ENCODE measurements around the gene CAMKK1.

CAMKK1 gene

DNA sequence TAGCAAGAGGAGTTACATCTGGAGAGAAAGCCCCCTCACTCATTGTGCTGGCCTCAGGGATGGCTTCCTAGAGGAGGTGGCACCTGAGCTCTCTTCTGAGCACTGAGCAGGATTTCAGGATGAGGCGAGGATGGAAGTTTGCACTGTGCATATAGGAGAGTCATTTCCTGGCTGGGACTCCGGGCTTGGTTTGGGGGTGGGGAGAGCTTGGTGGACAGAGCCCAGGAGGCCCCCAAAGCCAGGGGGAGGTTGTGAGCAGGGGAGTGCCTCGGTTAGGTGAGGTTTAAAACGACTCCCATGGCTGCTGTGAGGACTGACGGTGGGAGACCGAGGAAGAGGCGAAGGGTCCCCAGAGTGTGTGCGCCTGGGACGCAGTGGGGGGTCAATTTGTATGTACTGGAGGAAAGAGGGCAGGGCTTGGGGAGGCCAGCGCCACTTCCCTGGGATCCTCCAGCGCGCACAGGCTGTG, 1.2 kb downstream of the CAMKK1 start:
- peaks cover 15% of the 10 kb centered on the region for H4K20me1 ChIP-seq (ENCODE audit: insufficient read depth, low read length)
- H3K4me3 ChIP-seq (ENCODE audit: low read depth in 1 of 2, low read length in 2 of 2) = peak overlapping the region in 1 of 2 experiments; percentile 71; a peak in 2 of 4 replicates
- no peak for TF ChIP-seq EZH2 (IDR thresholded peaks at IDR 0.05; ENCODE audit: borderline replicate concordance, low read depth, low read length, severe bottlenecking)
- TF ChIP-seq, protein P1, sequence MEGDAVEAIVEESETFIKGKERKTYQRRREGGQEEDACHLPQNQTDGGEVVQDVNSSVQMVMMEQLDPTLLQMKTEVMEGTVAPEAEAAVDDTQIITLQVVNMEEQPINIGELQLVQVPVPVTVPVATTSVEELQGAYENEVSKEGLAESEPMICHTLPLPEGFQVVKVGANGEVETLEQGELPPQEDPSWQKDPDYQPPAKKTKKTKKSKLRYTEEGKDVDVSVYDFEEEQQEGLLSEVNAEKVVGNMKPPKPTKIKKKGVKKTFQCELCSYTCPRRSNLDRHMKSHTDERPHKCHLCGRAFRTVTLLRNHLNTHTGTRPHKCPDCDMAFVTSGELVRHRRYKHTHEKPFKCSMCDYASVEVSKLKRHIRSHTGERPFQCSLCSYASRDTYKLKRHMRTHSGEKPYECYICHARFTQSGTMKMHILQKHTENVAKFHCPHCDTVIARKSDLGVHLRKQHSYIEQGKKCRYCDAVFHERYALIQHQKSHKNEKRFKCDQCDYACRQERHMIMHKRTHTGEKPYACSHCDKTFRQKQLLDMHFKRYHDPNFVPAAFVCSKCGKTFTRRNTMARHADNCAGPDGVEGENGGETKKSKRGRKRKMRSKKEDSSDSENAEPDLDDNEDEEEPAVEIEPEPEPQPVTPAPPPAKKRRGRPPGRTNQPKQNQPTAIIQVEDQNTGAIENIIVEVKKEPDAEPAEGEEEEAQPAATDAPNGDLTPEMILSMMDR (IDR thresholded peaks at IDR 0.05; ENCODE audit: borderline replicate concordance, extremely low read depth, low read length, poor library complexity, severe bottlenecking) = no peak
- peaks cover 22% of the 10 kb centered on the region for H3K4me1 ChIP-seq (ENCODE audit: insufficient read depth, low read length)
- H3K36me3 ChIP-seq (ENCODE audit: insufficient read depth, low read length) = no peaks in the 10 kb centered on the region
- H2AFZ ChIP-seq (ENCODE audit: low read depth, low read length) = no peak overlapping the region
- H3K9me3 ChIP-seq (ENCODE audit: insufficient read depth, low read length, severe bottlenecking) = no peaks in the 10 kb centered on the region
- no peaks in the 10 kb centered on the region for H3K27me3 ChIP-seq (ENCODE audit: insufficient read depth, low read length, poor library complexity)
- no peaks in the 10 kb centered on the region for H3K79me2 ChIP-seq (ENCODE audit: insufficient read depth, low read length)
- H3K4me2 ChIP-seq (ENCODE audit: insufficient read depth, low read length) = peak overlapping the region; percentile 98
- H3K9ac ChIP-seq (ENCODE audit: low read depth, low read length) = peak overlapping the region; percentile 57; the same call in 1 of the 2 replicates
- no peak overlapping the region for H3K27ac ChIP-seq (ENCODE audit: low read length)
- ATAC-seq (ENCODE audit: insufficient read depth, low read depth) (no peak), DNase-seq (no peak)

DNA sequence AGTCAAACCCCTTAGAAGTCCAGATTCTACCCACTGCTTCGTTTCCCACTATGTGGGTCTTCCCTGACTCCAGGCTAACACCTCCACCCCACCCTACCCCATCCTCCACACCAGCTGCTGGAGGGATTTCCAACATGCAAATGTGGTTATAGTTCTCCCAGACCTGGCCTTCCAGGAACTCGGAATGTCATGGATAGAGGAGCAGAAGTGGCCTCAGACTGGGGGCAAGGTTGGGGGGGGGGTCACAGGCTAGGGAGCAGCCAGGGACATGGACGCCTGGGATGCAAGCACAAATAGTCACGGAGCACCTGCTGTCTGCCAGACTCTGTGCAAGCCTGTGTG, 2.0 kb downstream of the CAMKK1 start:
- DNase-seq = no peak
- H3K4me2 ChIP-seq (ENCODE audit: insufficient read depth, low read length) = no peak overlapping the region
- H3K4me3 ChIP-seq (ENCODE audit: low read depth in 1 of 2, low read length in 2 of 2) = no peak overlapping the region
- H2AFZ ChIP-seq (ENCODE audit: low read depth, low read length) = no peak overlapping the region
- H3K27ac ChIP-seq (ENCODE audit: low read length) = no peak overlapping the region
- no peak for ATAC-seq (ENCODE audit: insufficient read depth, low read depth)
- peaks cover 22% of the 10 kb centered on the region for H3K4me1 ChIP-seq (ENCODE audit: insufficient read depth, low read length)
- TF ChIP-seq, protein P1 (IDR thresholded peaks at IDR 0.05; ENCODE audit: borderline replicate concordance, extremely low read depth, low read length, poor library complexity, severe bottlenecking) = no peak
- TF ChIP-seq EZH2 (IDR thresholded peaks at IDR 0.05; ENCODE audit: borderline replicate concordance, low read depth, low read length, severe bottlenecking) = no peak
- no peak overlapping the region for H3K9ac ChIP-seq (ENCODE audit: low read depth, low read length)
- peaks cover 18% of the 10 kb centered on the region for H4K20me1 ChIP-seq (ENCODE audit: insufficient read depth, low read length)
- no peaks in the 10 kb centered on the region for H3K36me3 ChIP-seq (ENCODE audit: insufficient read depth, low read length)
- no peaks in the 10 kb centered on the region for H3K27me3 ChIP-seq (ENCODE audit: insufficient read depth, low read length, poor library complexity)
- H3K79me2 ChIP-seq (ENCODE audit: insufficient read depth, low read length) = no peaks in the 10 kb centered on the region
- no peaks in the 10 kb centered on the region for H3K9me3 ChIP-seq (ENCODE audit: insufficient read depth, low read length, severe bottlenecking)

DNA sequence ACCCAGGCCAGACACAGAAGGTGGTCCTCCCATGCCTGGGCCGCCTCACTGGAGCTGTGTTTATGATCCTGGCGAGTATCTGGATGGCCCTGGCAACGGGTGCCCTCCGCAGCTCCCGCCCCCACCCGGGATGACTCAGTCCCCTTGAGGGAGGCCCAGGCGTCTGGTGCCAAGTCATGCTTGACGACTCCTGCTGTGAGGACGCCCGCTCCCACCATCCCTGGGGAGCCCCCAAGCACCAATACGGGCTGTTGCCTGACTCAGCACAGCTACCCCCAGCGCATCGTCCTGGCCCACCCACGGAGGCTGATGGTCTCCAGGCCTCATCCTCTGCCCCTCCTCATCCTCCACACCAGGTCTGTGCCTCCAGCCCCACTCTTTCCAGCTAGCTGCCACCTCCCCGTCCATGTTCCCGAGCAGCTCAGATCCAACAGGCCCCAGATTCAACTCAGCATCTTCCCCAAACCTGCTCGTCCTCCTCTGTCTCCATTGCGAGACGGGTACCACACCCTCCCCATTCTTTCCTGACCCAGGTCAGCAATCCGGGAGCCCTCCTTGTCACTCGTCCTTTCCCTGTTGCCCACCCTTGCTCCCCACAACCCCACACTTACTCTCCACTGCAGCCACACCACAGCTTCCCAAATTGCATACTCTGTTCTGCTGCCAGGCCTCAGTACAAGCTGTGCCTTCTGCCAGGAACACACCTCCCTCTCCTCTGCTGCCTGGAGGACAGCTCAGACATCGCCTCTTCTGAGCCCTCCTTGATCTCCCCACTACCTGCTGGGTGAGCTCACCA, 2.6 kb downstream of the CAMKK1 start:
- H3K4me3 ChIP-seq (ENCODE audit: low read depth in 1 of 2, low read length in 2 of 2) = no peak overlapping the region
- no peak overlapping the region for H3K4me2 ChIP-seq (ENCODE audit: insufficient read depth, low read length)
- no peak for TF ChIP-seq EZH2 (IDR thresholded peaks at IDR 0.05; ENCODE audit: borderline replicate concordance, low read depth, low read length, severe bottlenecking)
- TF ChIP-seq, protein P1 (IDR thresholded peaks at IDR 0.05; ENCODE audit: borderline replicate concordance, extremely low read depth, low read length, poor library complexity, severe bottlenecking) = no peak
- H3K9ac ChIP-seq (ENCODE audit: low read depth, low read length) = no peak overlapping the region
- no peaks in the 10 kb centered on the region for H3K27me3 ChIP-seq (ENCODE audit: insufficient read depth, low read length, poor library complexity)
- no peaks in the 10 kb centered on the region for H3K79me2 ChIP-seq (ENCODE audit: insufficient read depth, low read length)
- H2AFZ ChIP-seq (ENCODE audit: low read depth, low read length) = no peak overlapping the region
- H3K36me3 ChIP-seq (ENCODE audit: insufficient read depth, low read length) = no peaks in the 10 kb centered on the region
- H3K27ac ChIP-seq (ENCODE audit: low read length) = no peak overlapping the region
- no peak for ATAC-seq (ENCODE audit: insufficient read depth, low read depth)
- H3K4me1 ChIP-seq (ENCODE audit: insufficient read depth, low read length) = peaks cover 22% of the 10 kb centered on the region
- peaks cover 19% of the 10 kb centered on the region for H4K20me1 ChIP-seq (ENCODE audit: insufficient read depth, low read length)
- no peak for DNase-seq
- no peaks in the 10 kb centered on the region for H3K9me3 ChIP-seq (ENCODE audit: insufficient read depth, low read length, severe bottlenecking)

Data from DND-41 (cell line).